HL-60 (cell line): ENCODE results near the gene COLEC11.

Experiments used
- DNase-seq, 2 experiments: peaks; one replicate each; pipeline ENCODE4 v3.0.0-alpha.2; 2010 to 2020; ENCODE audit warnings: low read depth in 1 of 2, low spot score in 1 of 2
- H3K27ac ChIP-seq: fragments of 250-450 bp; sonication (Bioruptor Pico); replicated peaks from 2 replicates; pipeline ENCODE4 v1.5.1; 2020; ENCODE audit warnings: mild to moderate bottlenecking, moderate library complexity
- H3K27me3 ChIP-seq: fragments of 250-450 bp; sonication (Bioruptor Pico); 2 replicates; pipeline ENCODE4 v1.5.1; 2021; ENCODE audit warnings: mild to moderate bottlenecking, moderate library complexity; ENCODE audit not compliant: insufficient read depth, poor library complexity, severe bottlenecking
- H3K4me3 ChIP-seq: replicated peaks from 2 replicates; pipeline ENCODE4 v1.5.1; 2011; ENCODE audit warnings: mild to moderate bottlenecking, control low read depth, low read length; ENCODE audit not compliant: insufficient read depth
- CTCF ChIP-seq: IDR thresholded peaks from one replicate; pipeline ENCODE4 v1.5.1; 2011; ENCODE audit warnings: low read length, control low read depth, inconsistent platforms; ENCODE audit not compliant: insufficient read depth
- GABPA ChIP-seq: IDR thresholded peaks from 2 replicates; pipeline ENCODE4 v1.6.1; 2012; ENCODE audit warnings: low read depth
- POLR2AphosphoS5 ChIP-seq: IDR thresholded peaks from 2 replicates; pipeline ENCODE4 v1.6.1; 2012; ENCODE audit warnings: low read depth
- REST ChIP-seq: IDR thresholded peaks from 2 replicates; pipeline ENCODE4 v1.6.1; 2012; ENCODE audit warnings: low read depth; ENCODE audit not compliant: insufficient replicate concordance
- SPI1 ChIP-seq: IDR thresholded peaks from 2 replicates; pipeline ENCODE4 v1.6.1; 2012; ENCODE audit warnings: low read depth, mild to moderate bottlenecking, borderline replicate concordance

COLEC11 gene

DNA sequence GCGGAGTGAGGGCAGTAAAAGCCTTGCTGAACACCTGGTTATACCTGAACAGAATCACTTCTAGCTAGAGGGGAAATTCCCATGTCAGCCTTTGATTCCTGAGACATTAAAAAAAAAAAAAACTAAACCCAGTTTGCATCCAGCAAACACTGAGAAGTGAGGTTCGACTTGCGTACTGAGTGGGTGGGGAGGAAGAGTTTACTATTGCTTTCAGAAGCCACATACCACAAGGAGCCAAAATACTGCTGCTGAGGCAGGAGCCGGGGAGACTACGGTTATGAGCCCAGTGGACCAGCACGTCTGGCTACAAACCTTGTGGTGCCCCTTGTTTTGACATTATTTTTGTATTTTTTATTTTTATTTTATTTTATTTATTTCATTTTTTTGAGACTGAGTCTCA, 2.7 kb downstream of the COLEC11 start:
- H3K4me3 ChIP-seq: no peak overlapping the region
- H3K27me3 ChIP-seq: no peaks in the 10 kb centered on the region
- no peak overlapping the region for H3K27ac ChIP-seq
- DNase-seq: no peak
- TF ChIP-seq SPI1 (no peak), CTCF (no peak), POLR2AphosphoS5 (no peak), REST (no peak), GABPA (no peak)

DNA sequence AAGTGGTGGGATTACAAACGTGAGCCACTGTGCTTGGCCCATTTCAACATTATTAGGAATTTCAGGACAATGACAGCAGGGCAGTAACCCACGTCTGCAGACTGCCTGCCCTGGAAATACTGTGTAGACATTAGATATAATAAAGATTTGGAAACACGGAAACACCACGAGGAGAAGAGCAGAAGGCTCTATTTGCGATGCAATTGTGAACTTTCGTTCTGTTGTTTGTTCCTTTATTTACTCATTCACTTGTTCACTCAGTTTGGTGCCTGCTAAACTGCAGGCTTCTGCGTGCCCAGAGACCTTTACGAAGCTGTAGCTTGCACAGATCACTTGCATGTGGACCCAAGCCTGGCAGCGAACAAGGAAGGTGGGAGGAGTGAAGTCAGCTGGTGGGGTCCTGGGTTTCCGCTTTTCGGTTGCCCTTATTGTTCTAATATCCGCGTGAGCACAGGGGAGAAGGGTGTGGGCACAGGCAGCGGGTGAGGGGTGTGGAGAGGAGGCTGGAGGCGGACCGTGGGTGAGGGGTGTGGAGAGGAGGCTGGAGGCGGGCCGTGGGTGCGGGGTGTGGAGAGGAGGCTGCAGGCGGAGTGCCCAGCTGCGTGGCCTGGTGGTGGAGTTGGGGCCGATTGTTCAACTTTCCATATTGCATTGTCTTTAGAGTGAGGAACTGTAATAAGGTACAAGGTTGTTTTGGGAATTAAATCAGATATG, 3.4 kb downstream of the COLEC11 start:
- H3K27me3 ChIP-seq: no peaks in the 10 kb centered on the region
- H3K27ac ChIP-seq: no peak overlapping the region
- H3K4me3 ChIP-seq: no peak overlapping the region
- no peak for TF ChIP-seq CTCF
- TF ChIP-seq POLR2AphosphoS5: no peak
- no peak for TF ChIP-seq SPI1
- TF ChIP-seq REST: no peak
- TF ChIP-seq GABPA: no peak
- no peak for DNase-seq

- peak in 1 of 2 experiments; percentile 47 for DNase-seq
- Histone ChIP-seq H3K27ac (no peak overlapping the region), H3K4me3 (no peak overlapping the region), H3K27me3 (no peaks in the 10 kb centered on the region)
- TF ChIP-seq CTCF (no peak), REST (no peak), POLR2AphosphoS5 (no peak)
Observed at GRCh38 chr2:3598912-3599854, 4.3 kb downstream of the COLEC11 start.
